GM21360 (cell line): ENCODE data around the gene IFI35.

Experiments
- ATAC-seq: cut with Tn5 transposase; IDR thresholded peaks from one replicate; pipeline ENCODE4 v1.9.1; 2021; ENCODE audit warnings: mild to moderate bottlenecking, moderate library complexity; ENCODE audit not compliant: unreplicated experiment

IFI35 gene

DNA sequence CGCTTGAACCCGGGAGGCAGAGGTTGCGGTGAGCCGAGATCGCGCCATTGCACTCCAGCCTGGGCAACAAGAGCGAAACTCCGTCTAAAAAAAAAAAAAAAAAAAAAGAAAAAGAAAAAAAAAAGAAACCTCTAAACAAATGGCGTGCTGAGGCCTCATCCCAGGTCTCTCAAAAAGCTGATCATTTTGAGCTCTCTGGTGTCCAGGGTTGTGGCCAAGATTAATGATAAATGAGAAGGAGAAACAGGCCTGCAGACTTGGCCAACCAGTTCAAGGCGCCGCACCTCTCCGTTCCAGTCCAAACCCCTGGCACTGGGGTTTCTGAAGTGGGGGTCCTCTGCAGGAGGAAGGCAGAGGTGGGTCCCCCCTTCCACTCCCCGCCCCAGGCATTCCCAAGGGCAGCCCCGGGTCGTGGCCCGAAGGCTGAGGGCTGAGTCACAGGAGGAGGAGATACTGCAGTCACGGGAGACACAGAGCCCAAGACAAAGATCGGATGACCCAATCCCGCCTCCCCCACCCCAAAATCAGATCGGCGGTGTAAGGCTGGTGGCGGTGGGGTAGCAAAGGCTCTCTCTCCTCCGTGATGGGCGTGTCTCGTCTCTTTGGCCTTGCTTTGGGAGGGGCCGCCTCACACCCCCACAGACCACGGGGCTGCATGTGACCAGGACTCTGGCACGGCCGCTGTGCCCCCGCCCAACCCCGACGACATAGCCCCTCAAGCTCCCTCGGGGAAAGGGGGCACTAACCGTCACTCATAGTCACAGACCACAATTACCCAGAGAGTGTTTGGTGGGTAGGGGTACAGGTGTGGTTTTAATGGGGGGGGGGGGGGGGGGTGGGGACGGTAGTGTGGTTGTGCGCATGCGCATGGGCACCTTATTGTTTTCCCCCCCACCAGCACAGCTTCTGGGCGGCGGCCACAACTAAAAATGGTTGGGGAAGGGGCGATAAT is 14.5 kb downstream of the IFI35 start:
- no peak for ATAC-seq

DNA sequence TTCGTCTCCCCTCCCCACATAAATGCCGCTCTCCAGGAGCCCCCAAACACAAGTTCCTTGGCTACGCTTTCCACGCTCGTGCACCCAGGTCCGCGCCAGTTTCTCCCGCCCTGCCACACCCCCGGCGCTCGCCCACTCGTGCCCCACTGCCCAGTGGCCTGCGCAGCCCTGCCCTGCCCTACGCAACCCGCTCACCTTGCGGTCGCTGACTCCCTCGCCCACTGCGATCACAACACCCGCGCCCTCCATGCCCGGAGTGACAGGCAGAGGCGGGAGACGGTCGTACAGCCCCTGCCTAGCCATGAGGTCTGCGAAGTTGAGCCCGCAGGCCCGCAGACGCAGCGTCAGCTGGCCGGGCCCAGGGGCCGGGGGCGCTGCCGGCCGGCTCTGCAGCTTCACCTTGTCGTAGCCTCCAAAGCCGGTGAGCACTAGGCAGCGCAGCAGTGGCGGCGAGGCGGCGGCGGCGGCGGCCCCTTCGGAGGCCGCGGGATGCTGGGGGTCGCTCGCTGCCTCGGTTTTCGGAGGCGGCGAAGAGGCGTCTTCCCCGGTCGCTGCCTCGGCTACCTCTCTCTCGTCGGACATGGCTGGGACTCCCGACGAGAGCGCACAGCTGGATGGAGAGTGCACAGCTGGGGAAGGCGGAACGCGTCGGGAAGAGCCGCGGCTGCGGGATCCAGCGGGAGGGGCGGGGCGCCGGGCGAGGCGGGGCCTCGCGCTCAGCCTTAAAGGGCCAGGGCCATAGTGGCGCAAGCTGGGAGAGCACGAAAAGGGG is 15.3 kb downstream of the IFI35 start, which contains the start of gene VAT1:
VAT1 (minus strand) TSS at position 645 of the 772 bp plus-strand sequence; CDS start at position 582, 63 bp downstream.
- no peak for ATAC-seq

DNA sequence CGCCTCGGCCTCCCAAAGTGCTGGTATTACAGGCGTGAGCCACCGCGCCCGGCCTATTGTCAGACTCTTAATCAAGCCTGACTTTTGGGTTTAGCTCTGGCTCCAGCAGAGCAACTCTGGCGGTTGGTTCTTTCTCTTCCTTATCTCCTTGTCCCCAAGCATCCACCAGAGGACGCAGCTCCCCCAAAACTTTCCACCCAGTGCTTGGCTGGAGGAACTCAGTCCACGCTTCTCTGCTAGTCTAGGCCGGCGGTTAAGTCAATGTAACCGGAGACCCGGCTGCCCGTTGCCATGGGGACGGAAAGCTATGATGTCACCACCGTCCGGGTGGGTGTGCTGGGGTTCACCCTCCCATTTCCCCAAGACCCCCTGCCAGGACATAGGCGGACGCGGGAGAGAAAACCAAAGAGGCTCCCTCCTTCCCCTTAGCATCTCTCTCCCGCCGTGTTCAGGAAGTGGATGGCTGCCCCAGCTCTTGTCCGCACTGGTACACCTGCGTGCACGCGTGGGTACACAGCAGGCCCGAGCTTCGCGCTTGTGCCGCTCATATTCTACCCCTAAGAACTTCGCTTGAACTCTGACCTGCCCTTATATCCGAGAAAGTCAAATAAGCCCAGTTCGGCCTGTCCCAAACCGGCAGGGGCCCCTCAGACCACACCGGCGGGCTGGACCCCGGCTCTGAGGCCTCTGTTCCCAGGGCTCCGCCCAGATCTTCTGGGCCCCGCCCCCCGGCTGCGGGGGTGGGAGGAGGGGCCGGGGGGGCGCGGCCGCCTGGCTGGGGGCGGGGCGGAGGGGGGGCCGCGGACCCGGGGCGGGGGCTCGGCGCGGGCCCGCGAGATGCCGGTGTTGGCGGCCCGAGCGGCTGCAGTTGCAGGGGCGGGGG is 18.1 kb downstream of the IFI35 start, which contains the start of gene RND2:
RND2 (plus strand) TSS at position 825 of the 883 bp plus-strand sequence. CDS start 117 bp downstream, outside the sequence.
- ATAC-seq: no peak

- ATAC-seq: no peak
Measured at GRCh38 chr17:43025290-43025657, 18.7 kb downstream of the IFI35 start.

GRCh38 chr17:43025766-43026537 is 19.4 kb downstream of the IFI35 start:
- ATAC-seq: no peak

DNA sequence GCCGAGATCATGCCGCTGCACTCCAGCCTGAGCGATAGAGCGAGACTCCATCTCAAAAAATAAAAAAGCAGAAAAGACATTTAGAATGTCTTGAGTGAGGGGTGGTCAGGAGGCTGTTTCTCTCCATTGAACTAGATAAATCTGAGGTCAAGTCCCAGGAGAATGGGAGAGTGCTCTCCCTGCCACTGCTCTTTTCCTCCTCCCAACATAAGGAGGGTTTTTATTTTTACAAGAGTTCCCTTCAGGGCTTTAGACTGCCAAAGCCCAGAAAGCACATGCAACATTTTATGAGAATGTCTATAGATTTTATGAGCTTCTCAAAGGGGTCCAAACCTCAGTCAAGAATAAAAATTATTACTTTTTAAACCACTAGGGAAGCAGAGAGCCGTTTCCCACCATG is 20.0 kb downstream of the IFI35 start:
- ATAC-seq: no peak

DNA sequence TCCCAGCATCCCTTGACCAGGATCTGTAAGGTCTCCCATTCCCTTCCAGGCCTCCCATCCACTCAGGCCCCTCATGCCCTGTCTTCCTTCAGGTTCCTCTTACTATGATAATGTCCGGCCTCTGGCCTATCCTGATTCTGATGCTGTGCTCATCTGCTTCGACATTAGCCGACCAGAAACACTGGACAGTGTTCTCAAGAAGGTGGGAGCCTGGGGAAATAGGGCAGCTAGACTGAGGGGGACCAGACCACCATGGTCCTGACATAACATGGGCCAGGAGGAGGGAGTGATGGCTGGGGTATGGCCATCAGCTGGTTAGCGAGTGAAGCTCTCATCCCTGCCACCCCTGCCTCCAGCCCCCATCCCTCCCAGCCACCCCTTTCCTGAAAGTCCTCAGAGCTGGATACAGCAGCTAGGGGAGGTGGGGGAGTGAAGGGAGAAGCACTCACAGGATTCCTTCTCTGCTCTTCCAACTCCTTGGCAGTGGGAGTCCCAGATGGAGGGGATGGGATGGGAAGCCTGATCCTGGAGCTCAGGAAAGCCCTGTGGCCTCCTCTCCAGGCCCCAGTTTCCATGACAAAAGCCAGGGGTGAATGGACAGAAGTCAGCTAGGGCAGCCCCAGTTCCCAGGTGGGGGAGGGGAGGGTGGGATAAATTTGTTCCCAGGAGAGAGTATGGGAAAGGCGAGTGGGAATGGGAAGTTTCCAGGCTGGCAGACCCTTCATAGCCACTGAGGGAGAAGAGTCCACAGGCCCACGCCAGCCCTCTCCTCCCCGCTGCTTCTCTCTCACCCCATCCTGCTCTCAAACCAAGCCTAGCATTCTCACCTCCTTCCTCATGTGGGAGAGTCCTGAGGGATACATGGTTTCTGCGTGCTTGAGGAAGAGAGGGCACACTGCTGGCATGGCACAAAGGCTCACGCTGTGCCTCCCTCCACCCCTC is 20.8 kb downstream of the IFI35 start:
- ATAC-seq: no peak

DNA sequence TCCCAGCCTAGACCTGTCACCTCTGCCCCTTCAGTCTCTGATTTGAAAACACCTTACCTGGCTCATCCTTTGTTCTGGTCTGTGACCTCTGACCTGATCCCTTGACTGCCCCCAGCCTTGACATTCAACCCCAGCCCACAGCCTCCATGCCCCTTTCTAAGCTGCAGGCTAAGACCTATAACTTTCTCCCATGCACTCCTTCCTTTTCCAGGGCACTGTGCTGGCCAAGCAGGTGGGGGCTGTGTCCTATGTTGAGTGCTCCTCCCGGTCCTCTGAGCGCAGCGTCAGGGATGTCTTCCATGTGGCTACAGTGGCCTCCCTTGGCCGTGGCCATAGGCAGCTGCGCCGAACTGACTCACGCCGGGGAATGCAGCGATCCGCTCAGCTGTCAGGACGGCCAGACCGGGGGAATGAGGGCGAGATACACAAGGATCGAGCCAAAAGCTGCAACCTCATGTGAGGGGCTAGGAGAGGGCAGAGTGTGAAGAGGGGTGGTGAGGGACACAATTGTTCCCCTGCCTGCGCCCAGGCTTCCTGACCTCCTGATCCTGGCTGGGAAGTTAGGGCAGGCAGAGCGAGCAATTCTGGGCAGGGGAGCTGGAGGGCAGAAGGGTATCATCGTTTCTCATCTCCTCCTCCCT is 21.8 kb downstream of the IFI35 start:
- ATAC-seq: no peak

DNA sequence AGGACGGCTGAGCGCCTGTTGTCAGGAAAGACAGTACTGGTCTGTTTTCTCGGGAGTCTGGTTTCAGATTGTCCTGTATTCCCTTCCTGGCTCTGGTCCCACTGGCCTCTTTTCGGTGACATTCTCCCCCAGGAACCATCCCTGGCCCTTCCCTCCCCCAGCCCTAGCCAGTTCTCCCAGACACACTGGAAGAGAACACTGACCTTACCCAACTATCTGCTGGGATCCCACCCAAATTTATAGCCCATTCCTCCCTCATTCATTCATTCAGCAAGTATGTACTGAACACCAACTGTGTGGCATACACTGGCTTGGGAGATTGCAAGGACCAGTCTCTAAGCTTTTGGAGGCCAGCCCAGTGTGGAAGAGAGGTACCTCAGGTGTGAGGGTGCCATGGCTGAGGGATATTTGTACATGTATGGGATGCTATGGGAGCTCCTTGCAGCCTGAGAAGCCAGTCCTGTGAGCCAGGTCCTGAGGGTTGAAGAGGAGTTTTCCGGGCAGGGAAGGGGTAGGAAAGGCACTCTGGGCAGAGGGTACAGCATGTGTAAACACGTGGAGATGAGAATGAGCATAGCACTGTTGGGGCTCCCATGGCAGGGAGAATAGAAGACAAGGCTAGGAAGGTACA is 23.7 kb downstream of the IFI35 start:
- ATAC-seq: no peak

- no peak for ATAC-seq
Measured at GRCh38 chr17:43031666-43032065, 25.1 kb downstream of the IFI35 start.

DNA sequence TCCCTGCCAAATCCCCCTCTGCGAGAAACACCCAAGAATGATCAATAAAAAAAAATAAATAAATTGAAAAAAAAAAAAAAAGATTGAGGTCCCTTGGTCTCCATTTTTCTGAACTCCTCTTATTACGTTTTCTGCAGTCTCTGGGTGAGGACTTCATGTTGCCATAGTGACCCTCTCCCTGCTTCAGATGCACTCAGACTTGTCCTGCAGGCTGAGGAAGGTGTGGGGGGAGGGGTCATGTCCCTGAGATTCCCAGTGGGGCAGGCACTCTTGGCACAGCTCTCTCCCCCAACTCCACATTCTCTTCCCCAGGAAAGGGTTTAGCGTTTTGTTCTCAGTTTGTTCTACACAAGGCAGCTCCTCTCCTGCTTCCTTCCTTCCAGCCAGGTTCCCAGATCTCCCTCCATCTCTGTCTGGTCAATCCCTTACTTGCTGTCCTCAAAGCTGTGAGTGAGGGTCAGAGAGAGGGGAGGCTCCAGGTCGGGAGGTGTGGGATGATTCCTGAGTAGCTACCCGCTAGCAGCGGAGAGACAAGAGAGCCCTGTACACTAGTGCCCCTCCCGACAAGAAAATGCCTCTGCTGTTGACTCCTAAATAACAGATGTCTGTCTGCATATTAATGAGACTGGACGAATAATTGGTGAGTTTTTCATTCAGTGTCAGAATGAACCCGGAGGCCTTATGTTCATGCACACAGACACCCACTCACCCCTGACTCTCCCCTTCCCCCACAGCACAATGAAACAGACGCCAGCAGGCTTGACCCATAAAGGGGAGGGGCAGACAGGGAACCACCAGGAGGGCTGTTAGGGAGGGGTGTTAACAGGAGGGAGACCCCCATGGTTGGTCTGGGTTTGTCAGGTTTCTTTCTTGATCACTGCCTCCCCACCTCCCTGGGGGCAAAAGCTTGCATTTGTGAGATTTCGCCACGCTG is 27.6 kb downstream of the IFI35 start:
- ATAC-seq: no peak

- no peak for ATAC-seq
Measured at GRCh38 chr17:43034894-43035293, 28.3 kb downstream of the IFI35 start.

DNA sequence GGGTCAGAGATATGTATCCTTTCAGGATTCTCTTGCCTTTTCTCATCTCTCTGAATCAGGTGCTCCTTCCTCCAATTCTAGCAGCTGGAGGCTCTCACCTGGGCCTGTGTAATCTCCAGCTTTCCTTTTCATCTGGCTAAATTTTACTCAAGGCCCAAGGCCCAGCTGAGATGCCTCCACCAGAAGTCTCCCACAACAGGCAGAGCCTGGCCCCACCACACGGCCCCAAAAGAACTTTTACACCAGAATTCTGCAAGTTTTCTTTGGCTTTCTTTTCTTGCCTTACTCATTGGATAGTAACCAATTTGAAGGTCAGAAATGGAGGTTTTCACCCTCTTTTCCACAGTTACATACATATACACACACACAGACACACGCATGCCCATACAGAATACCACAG is 33.1 kb downstream of the IFI35 start:
- ATAC-seq: no peak

- ATAC-seq: no peak
Measured at GRCh38 chr17:43040655-43041054, 34.1 kb downstream of the IFI35 start.

DNA sequence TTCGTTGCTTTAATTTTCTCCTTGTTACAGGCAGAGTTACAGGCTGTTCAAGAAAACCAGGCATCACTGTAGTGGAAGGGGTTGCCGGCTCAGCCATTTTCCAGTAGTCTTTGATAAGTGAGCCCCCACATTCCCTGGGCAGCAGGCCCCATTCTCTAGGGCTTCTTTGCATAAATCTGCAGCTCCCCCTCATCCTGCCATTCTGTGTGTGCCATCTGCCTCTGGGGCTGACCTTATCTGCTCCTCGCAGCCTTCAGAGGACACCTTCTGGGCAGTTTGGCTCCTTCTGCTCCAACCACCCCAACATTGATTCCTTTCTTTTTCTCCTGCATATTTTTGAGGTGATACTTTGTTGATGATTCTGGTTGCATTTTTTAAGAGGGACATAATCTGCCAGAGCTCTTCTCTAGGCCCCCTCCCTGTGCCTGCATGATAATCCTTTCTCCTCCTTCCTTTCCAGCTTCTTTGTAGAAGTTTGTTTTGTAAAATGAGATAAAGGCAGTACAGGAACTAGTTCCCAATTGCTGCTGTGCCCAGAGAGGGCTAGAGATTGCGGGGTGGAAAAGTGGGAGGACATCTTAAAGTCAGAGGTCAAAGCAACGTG is 35.5 kb downstream of the IFI35 start:
- no peak for ATAC-seq

GRCh38 chr17:43043307-43043706 is 36.7 kb downstream of the IFI35 start:
- no peak for ATAC-seq
